GM08714 (cell line): Measurements from ENCODE around the gene LOXL1.
"Not testable (repeated sequence)": the region's sequence is repeated elsewhere in the genome, so short reads cannot be mapped to it uniquely, and the experiment has no call there.

ENCODE experiments used
- H3K4me3 ChIP-seq: fragments of 200-500 bp; sonication (Bioruptor generic); 2 replicates; pipeline ENCODE4 v1.5.1; 2014; ENCODE audit warnings: mild to moderate bottlenecking, low read length, inconsistent platforms
- ZNF274 ChIP-seq: IDR thresholded peaks from 2 replicates; pipeline ENCODE4 v1.6.1; 2012; ENCODE audit warnings: mild to moderate bottlenecking, low read depth, low read length

LOXL1 gene

GRCh38 chr15:73935547-73935946 is 9.3 kb downstream of the LOXL1 start:
- no peak overlapping the region for H3K4me3 ChIP-seq
- no peak for TF ChIP-seq ZNF274

GRCh38 chr15:73936181-73936580 is 9.9 kb downstream of the LOXL1 start:
- TF ChIP-seq ZNF274: no peak
- H3K4me3 ChIP-seq: no peak overlapping the region

- no peak overlapping the region for H3K4me3 ChIP-seq
- TF ChIP-seq ZNF274: no peak
Observed at GRCh38 chr15:73936588-73937290, 10.5 kb downstream of the LOXL1 start.

GRCh38 chr15:73937296-73937695 is 11.0 kb downstream of the LOXL1 start:
- no peak for TF ChIP-seq ZNF274
- no peak overlapping the region for H3K4me3 ChIP-seq

- no peak for TF ChIP-seq ZNF274
- no peak overlapping the region for H3K4me3 ChIP-seq
Observed at GRCh38 chr15:73937726-73938125, 11.5 kb downstream of the LOXL1 start.

GRCh38 chr15:73938516-73938915 is 12.3 kb downstream of the LOXL1 start:
- not testable (repeated sequence) for H3K4me3 ChIP-seq

DNA sequence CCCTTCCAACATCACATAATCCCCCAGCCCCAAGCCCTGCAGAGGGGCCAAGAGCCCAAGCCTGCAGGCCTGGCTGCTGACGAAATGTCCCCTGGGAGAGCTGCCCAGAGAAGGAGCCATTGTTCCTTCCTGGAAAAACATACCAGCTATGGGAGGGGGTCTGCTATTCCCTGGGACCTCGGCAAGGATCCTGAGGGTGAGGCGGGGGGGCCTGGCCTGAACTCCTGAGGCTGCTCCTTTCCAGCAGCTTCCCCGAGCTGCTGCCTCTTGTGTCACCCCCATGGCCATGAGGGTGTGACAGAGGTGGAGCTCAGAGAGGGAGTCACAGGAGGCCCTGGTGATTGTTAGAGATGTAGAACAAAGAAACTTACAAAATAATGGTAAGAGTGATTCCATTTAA is 12.9 kb downstream of the LOXL1 start:
- H3K4me3 ChIP-seq: no peak overlapping the region
- no peak for TF ChIP-seq ZNF274

DNA sequence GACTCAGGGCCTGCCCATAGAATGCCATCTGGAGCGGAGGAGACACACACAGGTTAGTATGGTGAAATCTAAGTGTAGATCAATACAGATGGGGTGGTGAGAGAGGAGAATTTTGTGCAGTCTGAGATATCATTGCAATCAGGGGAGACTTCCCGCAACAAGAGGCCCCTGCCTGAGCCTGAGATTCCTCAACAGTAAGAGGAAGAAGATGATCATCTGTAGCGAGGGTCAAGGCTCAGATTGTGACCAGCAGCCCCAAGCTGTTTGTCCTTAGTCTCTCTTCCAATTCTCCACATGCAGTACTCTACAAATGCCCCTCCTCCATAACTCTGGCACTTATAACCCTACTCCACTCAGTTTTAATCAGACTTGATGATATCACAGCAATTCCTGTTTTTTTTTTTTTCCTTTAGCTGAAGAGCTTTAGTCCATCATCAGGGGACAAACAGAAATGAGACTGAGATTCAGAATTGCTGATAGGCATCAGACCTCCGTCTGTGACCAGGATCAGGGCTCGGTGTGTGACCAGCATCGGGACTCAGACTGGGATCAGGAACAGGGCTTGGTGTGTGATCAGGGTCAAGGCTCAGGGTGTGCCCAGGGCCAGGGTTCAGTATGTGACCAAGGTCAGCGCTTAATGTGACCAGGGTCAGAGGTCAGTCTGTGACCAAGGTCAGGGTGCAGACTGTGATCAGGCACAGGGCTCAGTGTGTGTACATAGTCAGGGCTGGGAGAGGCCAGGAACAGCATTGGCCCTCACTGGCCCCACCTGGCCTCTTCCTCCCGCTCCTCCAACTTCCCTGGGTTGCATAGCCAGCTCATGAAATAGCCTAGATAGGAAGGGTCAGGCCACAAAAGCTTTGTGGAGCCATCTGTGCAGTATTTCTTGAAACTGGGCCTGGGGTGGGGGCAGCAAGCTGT is 14.1 kb downstream of the LOXL1 start:
- H3K4me3 ChIP-seq: no peak overlapping the region
- TF ChIP-seq ZNF274: no peak

DNA sequence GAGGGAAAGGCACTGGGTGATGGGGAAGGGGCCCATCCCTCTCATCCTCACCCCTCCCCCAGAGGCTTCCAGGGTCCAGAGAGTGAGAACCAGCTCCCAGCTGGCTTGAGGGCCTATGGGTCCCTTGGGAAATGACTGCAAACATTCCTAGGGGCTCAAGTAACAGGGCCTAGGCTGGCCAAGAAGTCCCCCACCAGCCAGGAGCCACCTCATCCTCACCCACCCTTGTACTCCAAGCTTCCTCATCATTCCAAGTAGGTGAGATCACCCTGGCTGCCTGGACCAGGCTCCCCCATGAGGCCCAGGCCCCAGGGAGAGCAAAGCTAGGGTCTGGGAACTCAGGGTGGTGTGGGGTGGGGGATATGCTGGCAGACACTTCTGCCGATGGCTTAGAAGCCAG is 14.8 kb downstream of the LOXL1 start:
- no peak overlapping the region for H3K4me3 ChIP-seq
- no peak for TF ChIP-seq ZNF274

DNA sequence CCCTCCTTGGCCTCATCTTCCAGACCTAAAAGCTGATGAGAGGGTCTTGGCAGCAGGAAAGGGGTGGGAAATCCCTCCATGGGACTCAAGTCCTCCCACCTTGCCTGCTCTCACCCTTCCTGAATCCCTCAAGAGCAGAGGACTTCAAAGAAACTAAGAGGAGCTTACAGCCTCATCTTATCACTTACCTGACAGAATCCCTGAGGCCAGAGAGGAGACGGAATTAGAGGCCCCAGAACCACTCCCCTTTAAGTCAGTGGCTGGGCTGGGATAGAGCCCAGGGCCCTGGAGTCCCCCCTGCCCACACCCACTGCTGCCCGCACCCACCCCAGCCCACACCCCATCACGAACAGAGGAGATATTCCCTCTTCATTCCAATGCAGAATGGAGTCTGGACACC is 15.2 kb downstream of the LOXL1 start:
- H3K4me3 ChIP-seq: no peak overlapping the region

DNA sequence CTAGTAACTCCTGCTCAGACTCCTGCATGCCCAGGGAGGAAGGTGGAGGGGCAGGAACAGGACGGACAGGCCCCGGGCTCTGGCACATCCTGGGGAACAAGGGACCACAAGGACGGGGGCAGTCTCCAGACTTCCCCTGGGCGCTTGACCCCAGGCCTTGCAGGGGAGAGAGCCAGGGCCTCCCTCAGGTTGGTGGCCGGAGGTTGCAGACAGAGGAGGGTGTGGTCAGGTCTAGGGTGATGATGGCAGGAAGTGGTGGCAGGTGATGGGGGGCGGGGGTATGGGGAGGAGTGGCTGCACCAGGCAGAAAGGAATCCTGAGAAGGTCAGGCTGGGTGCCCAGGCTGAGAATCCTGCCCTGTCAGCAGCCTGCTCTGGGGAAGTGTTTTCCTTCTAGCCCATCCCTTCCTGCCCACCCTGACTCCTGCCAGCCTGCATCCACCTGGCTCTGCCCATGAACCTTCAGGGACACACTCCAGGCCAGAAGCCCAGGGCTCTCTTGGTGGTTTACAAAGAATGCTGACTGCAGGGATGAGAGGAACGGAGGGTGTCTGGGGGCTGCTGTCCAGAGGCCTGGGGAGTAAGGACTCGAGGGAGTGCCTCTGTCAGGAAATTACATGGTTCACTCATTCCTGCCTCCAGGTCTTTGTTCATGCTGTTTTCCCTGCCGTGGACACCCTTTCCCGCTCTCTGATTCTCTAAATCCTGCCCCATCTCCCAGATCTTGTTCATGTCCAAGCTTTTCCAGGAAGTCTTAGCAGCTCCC is 15.8 kb downstream of the LOXL1 start:
- TF ChIP-seq ZNF274: no peak
- H3K4me3 ChIP-seq: no peak overlapping the region

More for the DNA sequence above, 15.2 kb downstream of the LOXL1 start:
- no peak for TF ChIP-seq ZNF274

DNA sequence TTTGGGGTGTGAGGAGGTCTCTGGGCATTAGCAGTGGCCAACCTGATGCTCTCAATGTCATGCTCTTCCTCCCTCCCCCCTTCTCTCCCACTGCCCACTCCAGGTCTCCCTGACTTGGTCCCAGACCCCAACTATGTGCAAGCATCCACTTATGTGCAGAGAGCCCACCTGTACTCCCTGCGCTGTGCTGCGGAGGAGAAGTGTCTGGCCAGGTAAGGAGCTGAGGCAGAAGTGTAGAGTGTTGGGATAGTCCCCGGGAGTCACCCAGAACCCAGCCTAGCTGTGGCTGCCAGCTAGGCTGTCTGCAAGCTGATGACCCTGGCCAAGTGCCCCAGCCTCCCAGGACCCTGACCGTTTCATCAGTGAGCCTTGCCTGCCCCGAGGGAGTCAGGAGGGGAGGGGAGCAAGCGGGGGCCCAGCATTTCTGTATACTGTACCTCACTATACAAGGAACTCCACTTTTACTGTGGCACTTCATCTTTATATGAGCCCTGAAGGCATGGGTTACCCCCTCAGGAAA is 16.5 kb downstream of the LOXL1 start:
- no peak for TF ChIP-seq ZNF274

DNA sequence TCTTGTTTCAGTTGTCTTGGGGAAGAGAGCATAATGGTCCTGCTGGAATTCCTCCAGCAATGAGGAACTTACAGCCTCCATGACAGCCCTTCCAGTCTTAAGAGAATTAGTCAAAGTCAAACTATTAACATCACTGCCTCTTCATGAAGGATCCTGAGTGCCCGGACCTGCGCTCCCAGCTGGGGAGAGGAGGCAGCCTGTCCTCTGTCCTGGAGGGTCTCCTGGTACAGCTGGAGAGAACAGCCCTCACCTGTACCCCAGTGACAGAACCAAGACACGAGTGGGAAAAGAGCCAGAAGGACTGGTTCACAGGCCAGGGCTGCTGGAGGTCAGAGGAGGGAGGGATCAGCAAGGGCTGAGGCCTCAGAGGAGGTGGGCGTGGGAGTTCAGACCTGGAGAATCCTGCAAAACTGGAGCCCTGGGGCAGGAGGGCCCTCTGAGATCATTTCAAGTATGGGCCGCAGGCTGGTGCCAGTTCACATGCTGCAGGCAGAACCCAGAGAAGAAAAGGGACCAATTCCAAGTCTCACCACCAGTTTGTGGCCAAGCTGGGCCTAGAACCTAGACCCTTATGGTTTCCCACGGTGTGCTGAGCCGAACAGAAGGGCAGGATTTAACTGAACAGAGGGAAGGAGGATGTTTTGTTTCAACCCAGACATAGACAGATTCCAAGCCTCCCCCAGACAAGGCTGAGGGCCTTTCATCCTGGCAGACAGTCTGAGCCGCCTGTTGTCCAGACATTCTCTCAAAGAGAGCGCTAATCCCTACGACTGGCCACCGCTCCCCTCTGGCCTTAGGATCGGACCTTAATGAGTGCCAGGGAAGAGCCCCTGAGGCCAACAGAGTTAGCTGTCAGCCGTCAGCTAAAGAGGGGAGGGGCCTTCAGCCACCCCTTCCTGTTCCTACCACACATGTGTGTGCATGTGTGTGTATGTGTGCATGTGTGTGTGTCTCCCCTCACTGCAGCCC is 18.2 kb downstream of the LOXL1 start:
- no peak overlapping the region for H3K4me3 ChIP-seq
- TF ChIP-seq ZNF274: no peak

More for the DNA sequence above, 16.5 kb downstream of the LOXL1 start:
- H3K4me3 ChIP-seq: no peak overlapping the region

GRCh38 chr15:73945130-73945508 is 18.9 kb downstream of the LOXL1 start:
- H3K4me3 ChIP-seq: no peak overlapping the region
- no peak for TF ChIP-seq ZNF274
